H1 (cell line): ENCODE measurements around the gene MEF2C. TPM values are rescaled to one million over a fixed set of nuclear protein-coding genes. Genes with fewer than 3 reads are reported as not detected.

Experiments used
- KDM4A ChIP-seq: IDR thresholded peaks from one replicate; pipeline ENCODE4 v1.7.1; 2012; ENCODE audit warnings: low read depth, mild to moderate bottlenecking, moderate library complexity, low read length, inconsistent platforms; ENCODE audit not compliant: severe bottlenecking
- NANOG ChIP-seq: IDR thresholded peaks from 2 replicates; pipeline ENCODE4 v1.6.1; 2011; ENCODE audit warnings: low read length, low read depth, mild to moderate bottlenecking, inconsistent platforms; ENCODE audit not compliant: insufficient read depth, poor library complexity, severe bottlenecking
- SIN3A ChIP-seq, 2 experiments: IDR thresholded peaks in 1 of 2; conservative IDR thresholded peaks in 1 of 2; 2 replicates each; pipeline ENCODE4 v1.6.1; 2011 to 2012; ENCODE audit warnings: low read length in 2 of 2, improper control_type of control experiment in 1 of 2, low read depth in 1 of 2, mild to moderate bottlenecking in 1 of 2
- SP2 ChIP-seq: IDR thresholded peaks from 2 replicates; pipeline ENCODE4 v1.6.1; 2012; ENCODE audit warnings: mild to moderate bottlenecking, low read length, inconsistent platforms
- SP4 ChIP-seq: IDR thresholded peaks from 2 replicates; pipeline ENCODE4 v1.6.1; 2012; ENCODE audit warnings: low read length, inconsistent platforms
- TBP ChIP-seq: IDR thresholded peaks from 2 replicates; pipeline ENCODE4 v1.6.1; 2011; ENCODE audit warnings: low read depth, low read length, improper control_type of control experiment
- polyA plus RNA-seq, 7 experiments: library from polyadenylated mRNA; depleted of rRNA in 3 of 7; stranded (reverse) in 5 of 7; unstranded in 2 of 7; fragments of >200 nt in 5 of 7; fragments of 200-250 nt in 2 of 7; gene quantifications; 1 replicate in 5 of 7; 2 replicates in 1 of 7; 4 replicates in 1 of 7; pipeline versions ENCODE4 v1.2.1 to v1.2.3, GENCODE V29; 2011 to 2013; ENCODE audit warnings: missing spikeins in 2 of 7, mixed read lengths in 2 of 7
- total RNA-seq: library from RNA; stranded (reverse); fragmentation: NEBNext Ultra II Directional; extraction: Animal tissue kit (Norgen Biotek cat#: 25700); gene quantifications from 2 replicates; pipeline ENCODE4 v1.2.1, GENCODE V29; 2021

MEF2C gene
- total and polyA plus RNA-seq, 2 of the 8 experiments (the other 6 are each of a cell fraction or from before 2014, with no cell fraction given) = 0.59 to 0.99 TPM

DNA sequence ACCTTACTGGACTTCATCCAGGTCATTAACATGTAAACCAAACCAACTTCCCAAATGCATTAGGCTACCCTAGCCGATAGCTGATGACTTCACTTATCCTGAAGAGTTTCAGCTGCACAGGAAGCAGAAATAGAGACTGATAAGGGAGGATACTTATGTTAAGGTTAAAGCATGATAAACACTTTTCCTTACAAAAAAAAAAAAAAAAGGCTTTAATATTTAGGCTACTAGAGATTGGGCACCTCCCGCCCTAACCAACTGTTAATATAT, 1.6 kb upstream of the MEF2C start (continued):
- no peak for TF ChIP-seq SIN3A (conservative IDR thresholded peaks at IDR 0.05 in 1 of 2, IDR thresholded peaks at IDR 0.05 in 1 of 2; ENCODE audit: low read depth in 1 of 2, low read length in 2 of 2)
- no peak for TF ChIP-seq SP4
- no peak for TF ChIP-seq NANOG
- no peak for TF ChIP-seq KDM4A
- no peak for TF ChIP-seq TBP
- TF ChIP-seq SP2 = no peak
